Neural progenitor cell (in vitro differentiated cells): ENCODE measurements around the gene NIPAL1.

Source experiments
- EZH2phosphoT487 ChIP-seq: fragments of 200-600 bp; sonication (generic); IDR thresholded peaks from 2 replicates; pipeline ENCODE4 v1.6.1; 2017; ENCODE audit warnings: antibody characterized with exemption
- TF ChIP-seq, protein P1 (sequence below): fragments of 200-600 bp; sonication (generic); IDR thresholded peaks from 2 replicates; pipeline ENCODE4 v1.5.1; 2017; ENCODE audit warnings: antibody characterized with exemption, mild to moderate bottlenecking

DNA sequence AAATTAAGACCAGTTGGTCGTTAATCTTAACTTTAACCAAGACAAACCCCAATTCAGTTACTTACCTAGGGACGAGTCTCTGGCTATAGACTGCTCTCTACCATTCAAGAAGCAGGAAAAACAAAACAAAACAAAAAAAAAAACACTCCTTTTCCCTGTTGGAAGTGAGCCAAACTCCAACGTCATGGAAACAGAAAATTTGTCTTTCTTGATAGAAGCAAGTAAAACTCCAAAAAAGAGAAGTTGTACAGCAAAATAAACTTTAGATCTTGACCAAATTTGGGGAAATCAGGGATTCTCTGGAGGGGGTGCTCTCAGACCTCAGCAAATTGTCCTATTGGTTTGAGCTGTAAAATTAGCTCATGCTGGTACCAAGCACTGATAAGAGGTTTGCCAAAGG lies 3.7 kb upstream of the NIPAL1 start:
- no peak for TF ChIP-seq EZH2phosphoT487
- TF ChIP-seq, protein P1, sequence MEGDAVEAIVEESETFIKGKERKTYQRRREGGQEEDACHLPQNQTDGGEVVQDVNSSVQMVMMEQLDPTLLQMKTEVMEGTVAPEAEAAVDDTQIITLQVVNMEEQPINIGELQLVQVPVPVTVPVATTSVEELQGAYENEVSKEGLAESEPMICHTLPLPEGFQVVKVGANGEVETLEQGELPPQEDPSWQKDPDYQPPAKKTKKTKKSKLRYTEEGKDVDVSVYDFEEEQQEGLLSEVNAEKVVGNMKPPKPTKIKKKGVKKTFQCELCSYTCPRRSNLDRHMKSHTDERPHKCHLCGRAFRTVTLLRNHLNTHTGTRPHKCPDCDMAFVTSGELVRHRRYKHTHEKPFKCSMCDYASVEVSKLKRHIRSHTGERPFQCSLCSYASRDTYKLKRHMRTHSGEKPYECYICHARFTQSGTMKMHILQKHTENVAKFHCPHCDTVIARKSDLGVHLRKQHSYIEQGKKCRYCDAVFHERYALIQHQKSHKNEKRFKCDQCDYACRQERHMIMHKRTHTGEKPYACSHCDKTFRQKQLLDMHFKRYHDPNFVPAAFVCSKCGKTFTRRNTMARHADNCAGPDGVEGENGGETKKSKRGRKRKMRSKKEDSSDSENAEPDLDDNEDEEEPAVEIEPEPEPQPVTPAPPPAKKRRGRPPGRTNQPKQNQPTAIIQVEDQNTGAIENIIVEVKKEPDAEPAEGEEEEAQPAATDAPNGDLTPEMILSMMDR: no peak
